Medulla oblongata (tissue), 1 donor: Measurements from ENCODE around the gene LRRFIP1.
"Not testable (repeated sequence)": the region's sequence is repeated elsewhere in the genome, so short reads cannot be mapped to it uniquely, and the experiment has no call there.

Source experiments
- DNase-seq: peaks from one replicate; pipeline ENCODE4 v3.0.0-alpha.2; 2015; ENCODE audit errors: extremely low spot score

LRRFIP1 gene, protein sequence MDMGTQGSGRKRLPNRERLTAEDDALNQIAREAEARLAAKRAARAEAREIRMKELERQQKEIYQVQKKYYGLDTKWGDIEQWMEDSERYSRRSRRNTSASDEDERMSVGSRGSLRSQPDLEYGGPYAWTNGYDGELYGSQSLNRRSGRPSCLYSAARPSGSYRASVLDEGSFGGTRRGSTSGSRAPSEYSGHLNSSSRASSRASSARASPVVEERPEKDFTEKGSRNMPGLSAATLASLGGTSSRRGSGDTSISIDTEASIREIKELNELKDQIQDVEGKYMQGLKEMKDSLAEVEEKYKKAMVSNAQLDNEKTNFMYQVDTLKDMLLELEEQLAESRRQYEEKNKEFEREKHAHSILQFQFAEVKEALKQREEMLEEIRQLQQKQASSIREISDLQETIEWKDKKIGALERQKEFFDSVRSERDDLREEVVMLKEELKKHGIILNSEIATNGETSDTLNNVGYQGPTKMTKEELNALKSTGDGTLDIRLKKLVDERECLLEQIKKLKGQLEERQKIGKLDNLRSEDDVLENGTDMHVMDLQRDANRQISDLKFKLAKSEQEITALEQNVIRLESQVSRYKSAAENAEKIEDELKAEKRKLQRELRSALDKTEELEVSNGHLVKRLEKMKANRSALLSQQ

DNA sequence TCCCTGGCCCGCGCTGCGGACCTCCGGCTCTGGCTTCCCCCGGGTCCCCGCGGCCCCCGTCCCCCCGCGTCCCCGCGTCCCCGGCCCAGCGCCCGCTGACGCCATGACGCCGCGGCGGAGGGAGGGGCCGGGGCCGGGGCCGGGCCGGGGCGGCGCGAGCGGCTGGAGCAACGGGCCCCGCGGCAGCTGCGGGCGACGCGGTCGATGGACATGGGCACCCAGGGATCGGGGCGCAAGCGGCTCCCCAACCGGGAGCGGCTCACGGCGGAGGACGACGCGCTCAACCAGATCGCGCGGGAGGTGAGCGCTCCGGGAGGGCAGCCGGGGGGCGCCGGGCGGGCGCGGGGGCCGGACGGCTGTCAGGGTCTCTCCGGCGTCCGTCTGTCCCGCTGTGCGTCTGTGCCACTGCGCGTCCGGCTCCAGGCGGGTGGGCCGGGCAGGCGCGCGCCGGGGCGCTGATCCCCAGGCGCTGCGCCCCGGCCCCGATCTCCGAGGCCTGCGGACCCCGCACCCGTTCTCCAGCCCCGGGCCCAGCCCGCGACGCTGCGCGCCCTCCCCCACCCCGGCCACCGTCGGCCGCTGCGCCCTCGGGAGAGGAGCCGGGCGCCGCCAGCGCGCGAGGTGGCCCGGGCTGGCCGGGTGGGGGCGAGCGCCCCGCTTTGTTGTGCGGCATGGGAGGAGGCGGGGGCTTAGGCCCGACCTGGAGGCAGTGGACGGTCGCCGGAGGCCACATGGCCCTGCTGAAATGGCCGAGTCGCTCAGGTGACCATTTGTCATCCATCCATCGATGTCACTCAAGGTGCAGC, at the start of gene LRRFIP1:
Gene LRRFIP1, plus strand, starts transcription at position 147 of the 806 bp plus-strand sequence. Its CDS starts 58 bp downstream, at position 205.
- DNase-seq = no peak

DNA sequence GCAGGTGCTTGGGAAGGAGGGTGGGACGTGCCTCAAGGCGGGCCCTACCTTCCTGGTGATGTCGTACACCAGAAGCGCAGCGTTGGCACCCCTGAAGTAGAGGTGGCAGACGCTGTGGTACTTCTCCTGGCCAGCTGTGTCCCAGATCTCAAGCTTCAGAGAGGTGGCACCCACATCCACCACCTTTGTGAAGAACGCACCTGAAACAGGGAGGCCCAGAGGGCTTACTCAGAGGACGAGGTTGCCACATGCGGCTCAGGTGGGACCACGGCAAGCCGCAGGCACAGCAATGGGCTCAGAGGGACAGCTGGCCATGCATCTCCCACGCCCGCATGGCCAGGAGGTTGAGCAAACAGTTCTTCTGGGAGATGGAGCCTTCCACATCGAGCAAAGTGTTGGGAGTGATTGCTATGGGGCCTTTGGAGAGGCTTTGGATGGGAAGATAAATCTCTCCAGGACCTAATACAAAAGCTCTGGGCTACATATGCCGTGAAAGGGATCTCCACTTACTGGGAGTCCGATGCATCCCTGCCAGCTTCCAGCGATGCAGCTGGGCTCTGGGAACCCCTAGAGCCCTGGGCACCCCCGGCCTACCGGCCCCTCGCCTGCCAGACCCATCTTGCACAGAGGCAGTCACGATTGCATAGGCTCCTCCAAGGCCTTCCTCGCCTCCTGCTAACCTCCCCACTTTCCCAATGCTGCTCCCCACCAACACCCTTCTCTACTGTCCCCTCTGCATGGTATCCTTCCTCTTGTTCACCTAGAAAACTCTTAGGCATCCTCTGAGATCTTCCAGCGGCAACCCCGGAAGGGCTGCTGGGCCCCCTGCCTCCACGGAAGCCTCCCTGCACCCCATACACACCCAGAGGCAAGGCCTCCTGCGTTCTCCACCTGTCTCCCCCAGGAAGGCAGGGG, 49.2 kb upstream of the LRRFIP1 start:
- no peak for DNase-seq

GRCh38 chr2:237581326-237581725, 46.1 kb upstream of the LRRFIP1 start:
- no peak for DNase-seq

DNA sequence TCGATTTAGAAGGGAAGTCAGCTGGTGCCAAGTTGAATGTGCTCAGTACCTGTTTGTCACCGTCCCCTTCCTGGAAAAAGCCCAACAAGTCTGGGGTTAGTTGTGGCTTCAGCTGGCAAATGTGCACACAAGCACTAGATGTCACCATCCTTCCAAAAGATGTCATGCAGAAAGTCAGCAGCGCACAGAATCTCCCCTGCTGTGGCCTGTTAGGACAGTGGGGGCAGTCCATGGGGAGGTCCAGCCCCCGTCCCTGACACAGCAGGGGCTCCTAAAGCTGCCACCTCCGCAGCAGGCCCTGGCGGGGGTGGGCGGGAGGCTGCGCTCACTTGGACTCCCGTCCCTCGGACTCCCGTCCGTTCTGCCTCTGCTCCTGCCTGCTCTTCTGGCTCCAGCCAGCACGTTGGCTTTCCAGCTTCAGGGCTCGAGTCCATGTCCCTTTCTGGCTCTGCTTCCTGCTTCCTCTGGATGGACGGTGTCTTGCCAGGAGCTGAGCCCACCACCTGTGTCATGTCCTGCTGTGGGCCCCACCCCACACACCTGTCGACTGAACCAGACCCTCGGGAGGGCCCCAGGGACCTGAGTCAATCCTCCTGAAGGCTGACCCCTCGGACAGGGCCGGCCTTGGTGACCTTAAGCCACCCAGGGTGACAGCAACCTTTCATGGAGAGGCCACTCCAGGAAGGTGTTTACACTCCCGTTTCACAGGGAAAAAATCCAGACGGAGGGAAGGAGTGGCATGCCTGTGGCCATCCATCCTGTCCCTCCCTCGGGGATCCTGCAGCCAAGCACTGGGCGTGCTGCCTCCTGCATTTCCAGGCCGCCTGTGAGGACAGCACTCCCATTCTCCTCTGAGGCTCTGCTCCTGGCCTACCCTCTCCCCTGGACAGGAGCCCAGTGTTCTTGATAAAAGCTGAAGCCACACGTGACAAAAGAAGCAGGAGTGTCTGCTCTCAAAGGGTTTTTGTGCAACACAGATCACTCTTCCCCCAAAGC, 45.3 kb upstream of the LRRFIP1 start:
- DNase-seq = peak; percentile 76

DNA sequence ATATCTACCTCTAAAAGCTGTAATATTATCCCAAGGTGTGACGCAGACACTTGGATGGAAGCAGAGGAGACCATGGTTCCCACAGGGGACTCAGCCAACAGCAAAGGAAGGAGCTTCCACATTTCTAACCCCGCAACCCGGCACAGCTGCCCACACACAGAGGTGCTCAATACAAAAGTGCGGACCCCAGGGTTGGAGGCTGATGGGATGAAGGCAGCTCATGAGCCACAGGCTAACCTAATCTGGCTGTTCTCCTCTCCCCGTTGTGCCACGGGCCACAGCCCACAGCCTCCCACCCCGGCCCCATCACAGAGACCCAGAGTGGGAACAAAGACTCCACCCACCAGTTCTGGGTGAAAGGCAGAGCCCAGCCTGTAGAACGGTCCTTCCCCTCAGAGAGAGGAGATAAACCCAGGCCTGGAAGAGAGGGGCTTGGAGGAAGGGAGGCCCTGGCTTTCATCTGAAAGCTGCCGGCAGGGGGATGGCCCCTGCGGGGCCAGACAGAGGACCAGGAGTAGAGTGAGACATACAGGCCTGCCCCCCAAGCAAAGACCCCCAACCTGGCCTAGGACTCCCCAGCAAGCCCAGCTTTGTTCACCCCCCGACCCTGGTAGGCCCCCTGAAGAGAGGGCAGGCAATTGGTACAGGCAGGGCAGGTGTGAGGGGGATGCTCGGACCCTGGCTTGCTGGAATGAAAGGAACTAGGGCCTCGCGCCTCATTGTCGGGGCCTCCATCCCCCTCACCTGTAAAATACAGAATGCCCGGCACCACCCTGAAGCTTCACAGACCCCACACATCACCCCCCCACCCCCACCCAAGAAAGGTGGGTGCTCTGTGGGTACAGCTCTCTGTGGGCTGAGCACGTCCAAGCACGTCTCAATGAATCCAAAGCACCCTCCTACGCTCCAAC, 43.7 kb upstream of the LRRFIP1 start:
- DNase-seq = no peak

- DNase-seq = no peak
Observed at GRCh38 chr2:237585590-237586221, 41.7 kb upstream of the LRRFIP1 start.

GRCh38 chr2:237588044-237588696, 39.2 kb upstream of the LRRFIP1 start:
- no peak for DNase-seq

GRCh38 chr2:237590272-237591140, 36.9 kb upstream of the LRRFIP1 start, which contains the start of gene RAB17:
RAB17 (minus strand) TSS chr2:237590734; CDS start chr2:237586154, 4,580 bp downstream.
- no peak for DNase-seq

GRCh38 chr2:237591141-237591881, 36.1 kb upstream of the LRRFIP1 start:
- DNase-seq = no peak

DNA sequence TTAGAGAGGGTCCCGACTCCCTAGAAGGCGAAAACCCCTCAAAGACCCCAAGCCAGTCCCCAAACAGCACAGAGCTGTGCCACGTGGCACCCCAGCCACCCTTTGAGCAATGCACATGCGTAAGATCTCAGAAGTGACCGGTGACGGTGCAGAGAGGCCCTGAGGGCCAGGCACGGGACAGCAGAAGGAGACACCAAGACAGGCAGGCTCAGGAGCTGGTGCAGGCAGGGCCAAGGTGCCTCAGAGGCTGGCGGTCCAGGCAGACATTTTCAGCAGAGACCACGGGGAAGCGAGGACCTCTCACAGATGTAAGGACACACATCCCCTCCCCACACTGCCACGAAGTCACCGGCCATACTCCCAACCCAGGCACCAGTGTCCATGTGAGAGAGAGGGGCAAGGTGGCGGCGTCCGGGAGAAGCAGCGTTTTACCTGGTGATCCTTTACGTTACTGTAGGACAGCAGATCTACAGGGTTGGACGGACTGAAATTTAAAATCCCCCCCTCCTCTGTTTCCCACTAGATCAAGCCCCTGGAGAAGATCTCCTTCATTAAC, 34.9 kb upstream of the LRRFIP1 start:
- no peak for DNase-seq

GRCh38 chr2:237593036-237593435, 34.4 kb upstream of the LRRFIP1 start:
- DNase-seq = no peak

DNA sequence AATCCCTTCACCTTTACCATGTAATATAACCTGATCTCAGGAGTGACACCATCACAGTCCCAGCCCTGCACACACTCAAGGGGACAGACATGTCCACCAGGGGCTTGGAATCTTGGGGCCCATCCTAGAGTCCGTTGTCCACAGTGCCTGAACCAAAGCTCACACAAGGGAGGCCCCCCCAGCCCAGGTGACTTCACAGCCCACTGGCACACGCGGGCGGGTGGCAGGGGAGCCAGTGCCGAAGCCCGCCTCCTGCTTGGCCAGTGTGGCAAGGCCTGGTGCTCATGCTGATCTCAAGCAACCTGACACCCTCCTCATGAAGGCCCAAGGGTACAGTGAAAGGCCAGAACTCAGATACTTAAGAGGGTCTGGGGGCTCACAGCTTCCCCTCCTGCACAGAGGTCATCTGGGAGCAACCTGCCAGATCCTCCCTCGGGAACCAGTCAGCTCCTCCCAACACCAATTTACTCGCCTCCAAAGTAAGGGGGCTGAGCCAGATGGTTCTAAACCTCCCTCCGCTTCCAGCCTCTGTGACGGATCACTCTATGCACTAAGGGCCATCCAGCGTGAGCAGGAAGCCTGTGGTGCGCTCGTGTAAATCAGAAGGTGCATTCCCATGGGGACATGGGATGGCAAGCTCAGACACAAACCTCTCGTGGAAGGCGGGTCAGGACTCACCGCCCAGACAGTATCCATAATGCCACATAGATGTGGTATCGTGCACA, 33.6 kb upstream of the LRRFIP1 start:
- DNase-seq = no peak

DNA sequence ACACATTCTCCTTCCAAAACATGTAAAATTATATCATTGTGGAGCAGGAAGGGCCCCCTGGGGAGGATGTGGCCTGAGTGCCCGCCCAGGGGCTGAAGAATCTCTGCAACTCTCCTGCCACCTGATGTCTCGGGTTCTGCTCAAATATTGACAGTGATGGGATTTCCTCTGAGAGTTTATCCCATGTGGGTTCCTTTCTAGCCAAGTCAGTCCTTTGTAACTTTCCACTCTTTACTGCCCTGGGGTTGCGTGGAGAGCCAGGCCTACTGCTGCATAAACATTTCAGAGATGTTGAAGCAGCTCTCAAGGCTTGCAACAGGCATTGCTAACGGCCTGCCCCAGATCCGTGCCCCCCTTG, 32.9 kb upstream of the LRRFIP1 start:
- no peak for DNase-seq

DNA sequence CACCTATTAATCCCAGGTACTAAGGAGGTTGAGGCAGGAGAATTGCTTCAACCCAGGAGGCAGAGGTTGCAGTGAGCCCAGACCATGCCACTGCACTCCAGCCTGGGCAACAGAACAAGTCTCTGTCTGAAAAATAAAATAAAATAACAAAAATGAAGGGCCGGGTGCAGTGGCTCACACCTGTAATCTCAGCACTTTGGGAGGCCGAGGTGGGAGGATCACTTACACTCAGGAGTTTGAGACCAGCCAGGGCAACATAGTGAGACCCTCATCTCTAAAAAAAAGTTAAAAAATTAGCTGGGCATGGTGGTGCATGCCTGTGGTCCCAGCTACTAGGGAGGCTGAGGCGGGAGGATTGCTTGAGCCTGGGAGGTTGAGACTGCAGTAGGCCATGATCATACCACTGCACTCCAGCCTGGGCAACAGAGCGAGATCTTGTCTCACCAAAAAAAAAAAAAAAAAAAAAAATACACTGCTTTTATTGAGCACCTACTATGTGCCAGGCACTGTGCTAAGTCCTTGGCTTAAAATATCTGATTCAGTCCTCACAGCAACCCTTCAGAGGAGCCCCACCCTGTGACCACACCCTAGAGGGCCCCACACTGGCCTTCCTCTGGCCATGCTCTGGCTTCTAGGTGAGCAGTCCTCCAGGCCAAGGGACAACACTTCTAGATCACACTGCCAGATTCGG, 31.4 kb upstream of the LRRFIP1 start:
- not testable (repeated sequence) for DNase-seq
